NCI-H1048 (cell line): Measurements from ENCODE around the gene GIMAP4.
"Not testable (repeated sequence)": the region's sequence is repeated elsewhere in the genome, so short reads cannot be mapped to it uniquely, and the experiment has no call there.

Source experiments
- DNase-seq: peaks from one replicate; lab custom pipeline; 2025; lab: John Stamatoyannopoulos, UW

The GIMAP4 gene

GRCh38 chr7:150567169-150567568 lies at the start of gene GIMAP4:
TSS of gene GIMAP4 (plus strand) at chr7:150567390. CDS start at chr7:150569902, 2,512 bp downstream.
- DNase-seq = no peak

- no peak for DNase-seq
Observed at GRCh38 chr7:150519310-150519709, 47.9 kb upstream of the GIMAP4 start.

GRCh38 chr7:150520145-150520544 lies 47.0 kb upstream of the GIMAP4 start:
- DNase-seq = no peak

- DNase-seq = not testable (repeated sequence)
Observed at GRCh38 chr7:150522931-150523330, 44.3 kb upstream of the GIMAP4 start.

GRCh38 chr7:150524018-150524417 lies 43.2 kb upstream of the GIMAP4 start:
- DNase-seq = no peak

- DNase-seq = no peak
Observed at GRCh38 chr7:150531704-150532103, 35.5 kb upstream of the GIMAP4 start.

GRCh38 chr7:150538259-150538658 lies 28.9 kb upstream of the GIMAP4 start:
- DNase-seq = no peak

GRCh38 chr7:150553163-150553562 lies 14.0 kb upstream of the GIMAP4 start:
- DNase-seq = no peak

- DNase-seq = no peak
Observed at GRCh38 chr7:150556521-150557138, 10.6 kb upstream of the GIMAP4 start.

GRCh38 chr7:150560486-150560885 lies 6.7 kb upstream of the GIMAP4 start:
- no peak for DNase-seq

GRCh38 chr7:150562919-150563318 lies 4.3 kb upstream of the GIMAP4 start:
- DNase-seq = no peak

GRCh38 chr7:150564006-150564405 lies 3.2 kb upstream of the GIMAP4 start:
- no peak for DNase-seq

- no peak for DNase-seq
Observed at GRCh38 chr7:150564566-150564965, 2.6 kb upstream of the GIMAP4 start.

- DNase-seq = no peak
Observed at GRCh38 chr7:150565239-150565638, 2.0 kb upstream of the GIMAP4 start.

GRCh38 chr7:150566123-150566522 lies 1.1 kb upstream of the GIMAP4 start:
- no peak for DNase-seq

- no peak for DNase-seq
Observed at GRCh38 chr7:150566572-150566971, 618 bp upstream of the GIMAP4 start.

- DNase-seq = no peak
Observed at GRCh38 chr7:150567871-150568301, 696 bp downstream of the GIMAP4 start.

GRCh38 chr7:150568714-150569113 lies 1.5 kb downstream of the GIMAP4 start:
- no peak for DNase-seq

GRCh38 chr7:150569245-150569955 lies 2.2 kb downstream of the GIMAP4 start:
- DNase-seq = no peak

- no peak for DNase-seq
Observed at GRCh38 chr7:150570556-150571465, 3.6 kb downstream of the GIMAP4 start.

- no peak for DNase-seq
Observed at GRCh38 chr7:150572496-150572895, 5.3 kb downstream of the GIMAP4 start.

GRCh38 chr7:150579979-150580637 lies 12.9 kb downstream of the GIMAP4 start:
- DNase-seq = not testable (repeated sequence)
